GM12878 (cell line): ENCODE measurements around the gene LMBR1. TPM values are rescaled to one million over a fixed set of nuclear protein-coding genes. Genes with fewer than 3 reads are reported as not detected.
A peak's percentile ranks its signal among the peaks of the same experiment; 100 is the strongest.

ENCODE experiments used
- CBFB ChIP-seq: IDR thresholded peaks from 2 replicates; pipeline ENCODE4 v1.6.1; 2016; ENCODE audit warnings: antibody characterized with exemption, low read depth
- EGR1 ChIP-seq, 2 experiments: IDR thresholded peaks; 1 replicate in 1 of 2; 2 replicates in 1 of 2; pipeline ENCODE4 v1.6.1; 2011 to 2012; ENCODE audit warnings: low read depth in 2 of 2, low read length in 2 of 2, borderline replicate concordance in 1 of 2, mild to moderate bottlenecking in 1 of 2, moderate library complexity in 1 of 2
- IKZF2 ChIP-seq, 2 experiments: fragments of 450-650 bp; IDR thresholded peaks; 2 replicates each; pipeline ENCODE4 v1.6.1; 2017; ENCODE audit warnings: mild to moderate bottlenecking in 2 of 2, moderate library complexity in 2 of 2
- KLF5 ChIP-seq: fragments of 450-650 bp; IDR thresholded peaks from 2 replicates; pipeline ENCODE4 v1.6.1; 2014; ENCODE audit warnings: mild to moderate bottlenecking; ENCODE audit not compliant: partially characterized antibody
- MAX ChIP-seq: IDR thresholded peaks from 2 replicates; pipeline ENCODE4 v1.6.1; 2012; ENCODE audit warnings: low read depth, low read length, improper control_type of control experiment
- MTA2 ChIP-seq: fragments of 450-650 bp; IDR thresholded peaks from 2 replicates; pipeline ENCODE4 v1.6.1; 2016; ENCODE audit warnings: low read depth, mild to moderate bottlenecking, moderate library complexity
- NKRF ChIP-seq: fragments of 450-650 bp; conservative IDR thresholded peaks from 2 replicates; pipeline ENCODE4 v1.6.1; 2017; ENCODE audit warnings: mild to moderate bottlenecking, moderate library complexity
- PML ChIP-seq: IDR thresholded peaks from 2 replicates; pipeline ENCODE4 v1.6.1; 2012; ENCODE audit warnings: low read length, inconsistent platforms
- RUNX3 ChIP-seq: IDR thresholded peaks from 2 replicates; pipeline ENCODE4 v1.6.1; 2012; ENCODE audit warnings: low read length, inconsistent platforms
- SMAD1 ChIP-seq: fragments of 450-650 bp; IDR thresholded peaks from 2 replicates; pipeline ENCODE4 v1.6.1; 2018; ENCODE audit warnings: mild to moderate bottlenecking, low read depth; ENCODE audit not compliant: partially characterized antibody
- SMARCA5 ChIP-seq: fragments of 450-650 bp; IDR thresholded peaks from 2 replicates; pipeline ENCODE4 v1.6.1; 2017; ENCODE audit warnings: mild to moderate bottlenecking
- SRF ChIP-seq, 2 experiments: IDR thresholded peaks; 2 replicates each; pipeline ENCODE4 v1.6.1; 2011; ENCODE audit warnings: low read depth in 2 of 2, low read length in 2 of 2, mild to moderate bottlenecking in 1 of 2, moderate library complexity in 1 of 2
- ZNF207 ChIP-seq: fragments of 450-650 bp; IDR thresholded peaks from 2 replicates; pipeline ENCODE4 v1.6.1; 2014; ENCODE audit warnings: antibody characterized with exemption, mild to moderate bottlenecking, borderline replicate concordance
- ZNF274 ChIP-seq: IDR thresholded peaks from one replicate; pipeline ENCODE4 v1.8.0; 2011; ENCODE audit not compliant: insufficient read length, insufficient read depth
- ZZZ3 ChIP-seq: IDR thresholded peaks from 2 replicates; pipeline ENCODE4 v1.6.1; 2011; ENCODE audit warnings: low read depth; ENCODE audit not compliant: control insufficient read depth, insufficient read length
- polyA plus RNA-seq, 11 experiments: library from polyadenylated mRNA; depleted of rRNA in 4 of 11; unstranded in 6 of 11; stranded (reverse) in 5 of 11; fragments of >200 nt; fragmentation: Nextera tagmentation in 4 of 11; fragmentation: Illumina TruSeq in 1 of 11; extraction: Ambion mirVana in 4 of 11; extraction: Trizol in 1 of 11; gene quantifications; 1 replicate in 1 of 11; 2 replicates in 10 of 11; pipeline versions ENCODE4 v1.2.1 to v1.2.3, GENCODE V29; 2011 to 2016; ENCODE audit warnings: inconsistent platforms in 2 of 11, missing spikeins in 2 of 11, low read depth in 1 of 11
- total RNA-seq, 4 experiments: library from RNA; depleted of rRNA in 3 of 4; stranded (reverse); fragments of >200 nt in 3 of 4; fragmentation: Illumina TruSeq in 1 of 4; extraction: Trizol in 1 of 4; gene quantifications; 2 replicates each; pipeline versions ENCODE4 v1.2.1 to v1.2.3, GENCODE V29; 2013 to 2021

LMBR1 gene
- total and polyA plus RNA-seq, 10 of the 15 experiments (the other 5 are each of a cell fraction or from before 2014, with no cell fraction given): 4.0 to 63.5 (median 28.8) TPM

GRCh38 chr7:156640949-156641485 is 252.0 kb downstream of the LMBR1 start (continued):
- TF ChIP-seq SRF (IDR thresholded peaks at IDR 0.05; ENCODE audit: low read depth in 2 of 2, low read length in 2 of 2) (no peak), ZNF274 (no peak), SMARCA5 (0 out of 2 replicates have a peak, but pooled peaks have one; percentile 8), ZZZ3 (no peak), ZNF207 (peak; percentile 25; the same call in 1 of the 2 replicates), SMAD1 (no peak), PML (peak; percentile 52; the same call in 1 of the 2 replicates), MAX (peak; percentile 42; the same call in 1 of the 2 replicates), EGR1 (IDR thresholded peaks at IDR 0.05; ENCODE audit: borderline replicate concordance in 1 of 2, low read depth in 2 of 2, low read length in 2 of 2) (no peak), NKRF (peak; percentile 50; the same call in 1 of the 2 replicates), RUNX3 (peak; percentile 41), IKZF2 (IDR thresholded peaks at IDR 0.05) (peak in 1 of 2 experiments; percentile 5; a peak in 1 of 4 replicates), KLF5 (peak; percentile 21), CBFB (peak; percentile 23; the same call in 1 of the 2 replicates), MTA2 (0 out of 2 replicates have a peak, but pooled peaks have one; percentile 36)
